ENCODE measurements around the gene CNFN.

The CNFN gene

GRCh38 chr19:42412227-42412626 lies 22.1 kb upstream of the CNFN start:
- no peak for DNase-seq
- in situ Hi-C loops (cut with HindIII; ENCODE audit: low pct_ligation_motif_present, low pct_unique_long_range_greater_than_20kb, low sequenced_read_pairs): no loop called here

- in situ Hi-C loops (cut with HindIII; ENCODE audit: low pct_ligation_motif_present, low pct_unique_long_range_greater_than_20kb, low sequenced_read_pairs): no loop called here
- no peak for DNase-seq
These were observed 21.6 kb upstream of the CNFN start for GRCh38 chr19:42411581-42412178.

GRCh38 chr19:42410371-42410770 lies 20.3 kb upstream of the CNFN start:
- in situ Hi-C loops (cut with HindIII; ENCODE audit: low pct_ligation_motif_present, low pct_unique_long_range_greater_than_20kb, low sequenced_read_pairs): no loop called here
- no peak for DNase-seq

- no peak for DNase-seq
- in situ Hi-C loops (cut with HindIII; ENCODE audit: low pct_ligation_motif_present, low pct_unique_long_range_greater_than_20kb, low sequenced_read_pairs): no loop called here
These were observed 19.4 kb upstream of the CNFN start for GRCh38 chr19:42409477-42409876.

GRCh38 chr19:42407816-42408175 lies 17.7 kb upstream of the CNFN start:
- DNase-seq: no peak
- in situ Hi-C loops (cut with HindIII; ENCODE audit: low pct_ligation_motif_present, low pct_unique_long_range_greater_than_20kb, low sequenced_read_pairs): no loop called here

- in situ Hi-C loops (cut with HindIII; ENCODE audit: low pct_ligation_motif_present, low pct_unique_long_range_greater_than_20kb, low sequenced_read_pairs): no loop called here
These were observed 17.2 kb upstream of the CNFN start for GRCh38 chr19:42407085-42407815.

GRCh38 chr19:42406111-42406510 lies 16.0 kb upstream of the CNFN start:
- in situ Hi-C loops (cut with HindIII; ENCODE audit: low pct_ligation_motif_present, low pct_unique_long_range_greater_than_20kb, low sequenced_read_pairs): no loop called here
- no peak for DNase-seq

More at GRCh38 chr19:42407085-42407815, 17.2 kb upstream of the CNFN start:
- DNase-seq: no peak

GRCh38 chr19:42403586-42403985 lies 13.5 kb upstream of the CNFN start:
- DNase-seq: no peak
- in situ Hi-C loops (cut with HindIII; ENCODE audit: low pct_ligation_motif_present, low pct_unique_long_range_greater_than_20kb, low sequenced_read_pairs): no loop called here

GRCh38 chr19:42402376-42403116 lies 12.4 kb upstream of the CNFN start:
- DNase-seq: no peak
- in situ Hi-C loops (cut with HindIII; ENCODE audit: low pct_ligation_motif_present, low pct_unique_long_range_greater_than_20kb, low sequenced_read_pairs): no loop called here

GRCh38 chr19:42401365-42402303 lies 11.5 kb upstream of the CNFN start:
- in situ Hi-C loops (cut with HindIII; ENCODE audit: low pct_ligation_motif_present, low pct_unique_long_range_greater_than_20kb, low sequenced_read_pairs): no loop called here
- DNase-seq: peak; percentile 57

GRCh38 chr19:42400404-42400803 lies 10.3 kb upstream of the CNFN start:
- in situ Hi-C loops (cut with HindIII; ENCODE audit: low pct_ligation_motif_present, low pct_unique_long_range_greater_than_20kb, low sequenced_read_pairs): no loop called here
- no peak for DNase-seq

- peak; percentile 48 for DNase-seq
- in situ Hi-C loops (cut with HindIII; ENCODE audit: low pct_ligation_motif_present, low pct_unique_long_range_greater_than_20kb, low sequenced_read_pairs): no loop called here
These were observed 7.4 kb upstream of the CNFN start for GRCh38 chr19:42397263-42398166.

- in situ Hi-C loops (cut with HindIII; ENCODE audit: low pct_ligation_motif_present, low pct_unique_long_range_greater_than_20kb, low sequenced_read_pairs): no loop called here
- peak; percentile 98 for DNase-seq
These were observed 6.5 kb upstream of the CNFN start for GRCh38 chr19:42396381-42397262.

- peak; percentile 16 for DNase-seq
- in situ Hi-C loops (cut with HindIII; ENCODE audit: low pct_ligation_motif_present, low pct_unique_long_range_greater_than_20kb, low sequenced_read_pairs): no loop called here
These were observed 4.7 kb upstream of the CNFN start for GRCh38 chr19:42394751-42395150.

GRCh38 chr19:42392165-42392564 lies 2.1 kb upstream of the CNFN start:
- no peak for DNase-seq
- in situ Hi-C loops (cut with HindIII; ENCODE audit: low pct_ligation_motif_present, low pct_unique_long_range_greater_than_20kb, low sequenced_read_pairs): no loop called here

- in situ Hi-C loops (cut with HindIII; ENCODE audit: low pct_ligation_motif_present, low pct_unique_long_range_greater_than_20kb, low sequenced_read_pairs): no loop called here
- DNase-seq: no peak
These were observed 1.1 kb downstream of the CNFN start for GRCh38 chr19:42388851-42389489.

Data from ACHN (cell line).